Chondrocyte (in vitro differentiated cells): Measurements from ENCODE around the gene BBLN. TPM values are rescaled to one million over a fixed set of nuclear protein-coding genes. Genes with fewer than 3 reads are reported as not detected.
"Not testable (repeated sequence)": the region's sequence is repeated elsewhere in the genome, so short reads cannot be mapped to it uniquely, and the experiment has no call there.

ENCODE experiments used
- DNase-seq: peaks from one replicate; pipeline ENCODE4 v3.0.0; 2021; ENCODE audit warnings: mixed read lengths, low spot score
- H3K27ac Mint-ChIP-seq: one replicate; pipeline ENCODE4 v1.8.0; 2021; ENCODE audit warnings: mild to moderate bottlenecking, moderate library complexity, mixed read lengths; ENCODE audit not compliant: unreplicated experiment
- H3K27me3 Mint-ChIP-seq: 2 replicates; pipeline ENCODE4 v1.8.0; 2021; ENCODE audit warnings: low read depth, mixed read lengths
- H3K36me3 Mint-ChIP-seq: 2 replicates; pipeline ENCODE4 v1.8.0; 2021; ENCODE audit warnings: low read depth, mixed read lengths
- H3K4me1 Mint-ChIP-seq: 2 replicates; pipeline ENCODE4 v1.8.0; 2021; ENCODE audit warnings: low read depth, mild to moderate bottlenecking, mixed read lengths
- H3K4me3 Mint-ChIP-seq: one replicate; pipeline ENCODE4 v1.8.0; 2021; ENCODE audit warnings: mild to moderate bottlenecking, moderate library complexity, mixed read lengths; ENCODE audit not compliant: unreplicated experiment
- H3K9me3 Mint-ChIP-seq: 2 replicates; pipeline ENCODE4 v1.8.0; 2021; ENCODE audit warnings: low read depth, mixed read lengths
- total RNA-seq: library from RNA; stranded (reverse); gene quantifications from 3 replicates; pipeline ENCODE4 v1.2.1, GENCODE V29; 2021
- TF ChIP-seq, protein P1 (sequence below): fragments of 200-600 bp; sonication (generic); IDR thresholded peaks from 2 replicates; pipeline ENCODE4 v1.5.0; 2021; ENCODE audit warnings: antibody characterized with exemption, mild to moderate bottlenecking, moderate library complexity

BBLN gene
- total RNA-seq, 1 donor from 2014 or later: 78.8 TPM

GRCh38 chr9:128175726-128176125, 15.7 kb downstream of the BBLN start:
- H3K4me3 Mint-ChIP-seq: no peak overlapping the region
- H3K27ac Mint-ChIP-seq: peak overlapping the region; percentile 27
- peaks cover 32% of the 10 kb centered on the region for H3K36me3 Mint-ChIP-seq
- no peaks in the 10 kb centered on the region for H3K27me3 Mint-ChIP-seq
- TF ChIP-seq, protein P1, sequence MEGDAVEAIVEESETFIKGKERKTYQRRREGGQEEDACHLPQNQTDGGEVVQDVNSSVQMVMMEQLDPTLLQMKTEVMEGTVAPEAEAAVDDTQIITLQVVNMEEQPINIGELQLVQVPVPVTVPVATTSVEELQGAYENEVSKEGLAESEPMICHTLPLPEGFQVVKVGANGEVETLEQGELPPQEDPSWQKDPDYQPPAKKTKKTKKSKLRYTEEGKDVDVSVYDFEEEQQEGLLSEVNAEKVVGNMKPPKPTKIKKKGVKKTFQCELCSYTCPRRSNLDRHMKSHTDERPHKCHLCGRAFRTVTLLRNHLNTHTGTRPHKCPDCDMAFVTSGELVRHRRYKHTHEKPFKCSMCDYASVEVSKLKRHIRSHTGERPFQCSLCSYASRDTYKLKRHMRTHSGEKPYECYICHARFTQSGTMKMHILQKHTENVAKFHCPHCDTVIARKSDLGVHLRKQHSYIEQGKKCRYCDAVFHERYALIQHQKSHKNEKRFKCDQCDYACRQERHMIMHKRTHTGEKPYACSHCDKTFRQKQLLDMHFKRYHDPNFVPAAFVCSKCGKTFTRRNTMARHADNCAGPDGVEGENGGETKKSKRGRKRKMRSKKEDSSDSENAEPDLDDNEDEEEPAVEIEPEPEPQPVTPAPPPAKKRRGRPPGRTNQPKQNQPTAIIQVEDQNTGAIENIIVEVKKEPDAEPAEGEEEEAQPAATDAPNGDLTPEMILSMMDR: no peak
- H3K9me3 Mint-ChIP-seq: no peaks in the 10 kb centered on the region
- no peak for DNase-seq
- H3K4me1 Mint-ChIP-seq: peaks cover 9% of the 10 kb centered on the region

DNA sequence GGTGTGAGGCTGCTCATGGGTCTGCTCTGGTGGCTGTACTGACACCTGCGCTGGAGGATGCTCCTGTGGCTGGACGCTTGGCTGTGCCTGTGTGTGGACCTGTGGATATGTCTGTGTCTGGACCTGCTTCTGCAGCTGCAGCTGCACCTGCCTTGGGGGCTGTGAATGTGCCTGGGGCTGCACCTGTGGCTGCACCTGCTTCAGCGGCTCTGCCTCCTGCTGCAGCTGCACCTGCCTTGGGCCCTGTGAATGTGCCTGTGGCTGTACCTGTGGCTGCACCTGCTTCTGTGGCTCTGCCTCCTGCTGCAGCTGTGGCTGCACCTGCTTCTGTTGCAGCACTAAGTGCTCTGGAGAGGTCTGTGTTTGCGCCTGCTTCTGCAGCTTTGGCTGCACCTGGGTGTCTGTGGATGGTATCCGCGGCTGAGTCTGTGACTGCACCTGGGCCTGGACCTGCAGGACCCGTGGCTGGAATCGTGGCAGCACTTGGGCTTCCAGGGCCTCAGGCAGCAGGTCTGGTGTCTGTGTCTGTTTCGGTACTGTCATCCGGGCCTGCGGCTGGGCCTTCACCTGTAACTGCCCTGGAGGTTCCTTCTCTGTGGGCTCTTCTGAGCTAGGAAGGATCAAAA, 18.9 kb downstream of the BBLN start:
- Mint-ChIP-seq H3K9me3 (no peaks in the 10 kb centered on the region), H3K27me3 (no peaks in the 10 kb centered on the region), H3K27ac (no peak overlapping the region), H3K4me3 (no peak overlapping the region), H3K4me1 (peaks cover 9% of the 10 kb centered on the region), H3K36me3 (peaks cover 38% of the 10 kb centered on the region)
- TF ChIP-seq, protein P1: no peak
- no peak for DNase-seq

DNA sequence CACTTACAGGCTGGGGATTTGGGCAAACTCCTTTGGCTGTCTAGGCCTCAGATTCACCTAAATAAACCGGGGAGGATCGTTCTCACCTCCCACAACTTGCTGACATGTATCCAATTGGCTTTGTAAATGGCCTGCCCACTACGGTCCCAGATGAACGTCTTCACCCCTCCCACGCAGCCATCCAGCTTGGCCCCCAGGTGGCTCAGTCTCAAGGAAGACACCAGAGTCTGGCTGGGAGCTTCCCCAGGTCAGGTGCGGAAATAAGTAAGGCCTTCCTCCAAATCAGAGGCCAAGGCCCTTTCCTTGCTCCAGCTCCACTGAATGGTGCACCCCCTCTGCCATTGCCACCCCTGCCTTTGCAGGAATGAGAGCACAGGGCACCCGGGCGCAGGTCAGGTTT, 19.9 kb downstream of the BBLN start:
- Mint-ChIP-seq H3K4me3 (no peak overlapping the region), H3K9me3 (no peaks in the 10 kb centered on the region), H3K36me3 (peaks cover 34% of the 10 kb centered on the region), H3K27me3 (no peaks in the 10 kb centered on the region), H3K4me1 (peaks cover 9% of the 10 kb centered on the region), H3K27ac (no peak overlapping the region)
- TF ChIP-seq, protein P1: no peak
- DNase-seq: no peak

DNA sequence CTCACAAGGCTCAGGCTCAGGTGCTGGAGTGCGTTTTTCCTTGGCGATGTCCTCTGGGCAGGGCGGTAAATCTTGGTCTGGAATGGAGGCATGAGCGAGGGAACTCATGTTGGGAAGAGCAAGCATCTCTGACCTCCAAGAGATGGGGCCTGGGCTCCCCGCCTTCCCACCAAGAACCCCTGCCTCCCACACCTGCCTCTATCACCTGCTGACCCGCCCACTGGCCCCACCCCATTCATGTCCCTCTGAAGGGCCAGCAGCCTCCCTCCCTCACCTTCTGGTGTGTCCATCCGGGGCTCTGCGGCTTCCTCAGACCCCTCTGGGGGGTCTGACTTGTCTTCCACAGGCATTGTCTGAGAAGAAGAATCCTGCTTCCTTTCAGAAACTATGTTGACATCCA, 20.4 kb downstream of the BBLN start:
- DNase-seq: no peak
- no peak overlapping the region for H3K27ac Mint-ChIP-seq
- peaks cover 4% of the 10 kb centered on the region for H3K4me1 Mint-ChIP-seq
- peaks cover 33% of the 10 kb centered on the region for H3K36me3 Mint-ChIP-seq
- no peaks in the 10 kb centered on the region for H3K27me3 Mint-ChIP-seq
- no peak overlapping the region for H3K4me3 Mint-ChIP-seq
- TF ChIP-seq, protein P1: no peak
- no peaks in the 10 kb centered on the region for H3K9me3 Mint-ChIP-seq

DNA sequence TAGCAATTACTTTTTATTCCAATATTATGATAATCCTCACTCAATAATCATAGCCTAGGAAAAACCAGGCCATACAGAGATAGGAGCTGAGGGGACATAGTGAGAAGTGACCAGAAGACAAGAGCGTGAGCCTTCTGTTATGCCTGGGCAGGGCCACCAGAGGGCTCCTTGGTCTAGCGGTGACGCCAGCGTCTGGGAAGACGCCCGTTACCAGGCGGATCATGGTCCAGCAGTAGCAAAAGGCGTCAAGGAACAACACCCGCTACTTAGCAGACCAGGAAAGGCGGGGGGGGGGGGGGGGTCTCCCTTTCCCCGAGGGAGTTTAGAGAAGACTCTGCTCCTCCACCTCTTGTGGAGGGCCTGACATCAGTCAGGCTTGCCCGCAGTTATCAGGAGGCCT, 21.4 kb downstream of the BBLN start:
- DNase-seq: not testable (repeated sequence)

More for the DNA sequence above, 21.4 kb downstream of the BBLN start:
- TF ChIP-seq, protein P1: peak; percentile 76
- H3K4me3 Mint-ChIP-seq, H3K4me1 Mint-ChIP-seq, H3K27ac Mint-ChIP-seq, H3K9me3 Mint-ChIP-seq, H3K27me3 Mint-ChIP-seq: not testable (repeated sequence)
- H3K36me3 Mint-ChIP-seq: peaks cover 35% of the 10 kb centered on the region
